Measurements from ENCODE around the gene MSI2. TPM values are rescaled to one million over a fixed set of nuclear protein-coding genes. Genes with fewer than 3 reads are reported as not detected.

Gene MSI2
- total and polyA plus RNA-seq, 9 of the 15 experiments (the other 6 are each of a cell fraction or from before 2014, with no cell fraction given) = 4.6 to 61.8 (median 42.4) TPM

- Histone ChIP-seq H3K9me3 (replicated peaks; ENCODE audit: control insufficient read depth, insufficient read depth, low read depth, low read length) (no peaks in the 10 kb centered on the region), H3K36me3 (ENCODE audit: control insufficient read depth, insufficient read depth, low read length) (no peaks in the 10 kb centered on the region), H3K79me2 (ENCODE audit: control insufficient read depth, insufficient read depth, low read length) (peaks cover 4% of the 10 kb centered on the region; the same call in 1 of the 3 replicates), H4K20me1 (replicated peaks; ENCODE audit: control insufficient read depth, insufficient read depth, low read length) (no peaks in the 10 kb centered on the region), H3K4me2 (ENCODE audit: insufficient read depth, low read length) (no peak overlapping the region), H3K9ac (ENCODE audit: insufficient read depth in 1 of 2, low read depth in 2 of 2, low read length in 2 of 2) (no peak overlapping the region), H3K27me3 (ENCODE audit: control insufficient read depth in 2 of 2, insufficient read depth in 2 of 2, low read length in 2 of 2) (no peaks in the 10 kb centered on the region), H2AFZ (ENCODE audit: low read depth, low read length) (no peak overlapping the region), H3K4me3 (no peak overlapping the region), H3K27ac (ENCODE audit: extremely low read depth, low read depth, low read length) (no peak overlapping the region), H3K4me1 (replicated peaks in 1 of 2; ENCODE audit: control insufficient read depth in 2 of 2, insufficient read depth in 2 of 2, low read length in 2 of 2) (peaks cover 10 to 13% of the 10 kb centered on the region in 2 experiments; a peak in 3 of 5 replicates), H3K9me1 (ENCODE audit: control insufficient read depth, insufficient read depth, low read length) (no peaks in the 10 kb centered on the region)
- ATAC-seq (no peak), DNase-seq (ENCODE audit: extremely low read depth in 1 of 4, low spot score in 3 of 4) (no peak), FAIRE-seq (no peak)
- in situ Hi-C loops (cut with MboI) = no loop called here
- ChIA-PET POLR2A (no interaction called here), CTCF (ENCODE audit: low intra/inter-chr PET ratio) (no interaction called here)
- intact Hi-C loops (cut with micrococcal nuclease) = no loop called here
- TF ChIP-seq SMARCA4 (IDR thresholded peaks at IDR 0.05) (no peak), TSHZ1 (CRISPR knock-in tag; IDR thresholded peaks at IDR 0.05) (no peak), MBD1 (CRISPR knock-in tag; IDR thresholded peaks at IDR 0.05) (no peak), KLF1 (tag; IDR thresholded peaks at IDR 0.05) (no peak), XRCC5 (IDR thresholded peaks at IDR 0.05; ENCODE audit: low read depth, low read length) (no peak), ZNF280A (IDR thresholded peaks at IDR 0.05; ENCODE audit: low read depth, partially characterized antibody) (no peak), CC2D1A (IDR thresholded peaks at IDR 0.05) (no peak), ETS2 (tag; IDR thresholded peaks at IDR 0.05; ENCODE audit: borderline replicate concordance, poor library complexity, severe bottlenecking) (no peak), ZNF146 (CRISPR knock-in tag; IDR thresholded peaks at IDR 0.05; ENCODE audit: unreplicated experiment) (no peak), NFE2L1 (tag; IDR thresholded peaks at IDR 0.05; ENCODE audit: borderline replicate concordance, low read depth) (no peak)
- BruUV-seq (replicated peaks) = no TSS peak
- 69% methylated on average over 7 of the region's 7 CpGs for WGBS (ENCODE audit: insufficient coverage, low coverage, missing lambda C conversion rate)
Measured at GRCh38 chr17:57418463-57419246, 162.3 kb downstream of the MSI2 start.

Data from K562 (cell line).